Kasumi-1 (cell line): ENCODE data around the gene RPL36AL.

ENCODE experiments used
- DNase-seq, 2 experiments: peaks; one replicate each; lab custom pipeline; 2025; lab: John Stamatoyannopoulos, UW

RPL36AL gene

DNA sequence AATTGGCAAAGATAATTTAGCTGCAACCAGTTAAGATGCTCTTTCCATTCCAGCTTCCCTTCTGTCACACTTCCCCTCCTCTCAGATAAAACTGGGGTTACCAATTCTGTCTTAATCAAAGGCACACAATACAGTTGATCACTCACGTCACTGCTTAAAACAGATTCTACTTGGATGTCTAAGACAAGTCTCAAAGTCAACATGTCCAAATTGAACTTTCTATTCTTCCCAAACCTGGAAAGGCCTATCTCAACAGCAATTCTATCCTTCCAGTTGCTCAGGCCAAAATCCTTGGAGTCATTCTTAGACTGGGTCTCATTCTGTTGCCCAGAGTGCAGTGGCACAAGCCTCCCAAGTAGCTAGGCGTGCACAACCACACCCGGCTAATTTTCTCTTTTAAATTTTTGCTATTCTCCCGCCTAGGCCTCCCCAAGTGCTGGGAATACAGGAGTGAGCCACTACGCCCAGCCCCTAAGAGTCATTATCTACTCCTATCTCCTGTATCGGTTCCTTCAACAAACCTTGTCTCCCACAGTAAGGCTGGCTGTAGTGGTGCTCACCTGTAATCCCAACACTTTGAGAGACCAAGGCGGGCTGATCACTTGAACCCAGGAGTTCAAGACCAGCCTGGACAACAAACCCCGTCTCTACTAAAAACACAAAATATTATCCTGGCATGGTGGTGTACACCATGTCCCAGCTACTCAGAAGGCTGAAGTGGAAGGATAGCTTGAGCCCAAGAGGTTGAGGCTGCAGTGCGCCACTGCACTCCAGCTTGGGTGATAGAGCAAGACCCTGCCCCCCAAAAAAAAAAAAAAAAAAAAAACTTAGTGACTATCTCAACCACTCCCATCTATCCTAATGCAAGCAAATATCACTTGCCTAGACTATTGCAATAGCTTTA lies 39.0 kb downstream of the RPL36AL start:
- DNase-seq, result no peak

DNA sequence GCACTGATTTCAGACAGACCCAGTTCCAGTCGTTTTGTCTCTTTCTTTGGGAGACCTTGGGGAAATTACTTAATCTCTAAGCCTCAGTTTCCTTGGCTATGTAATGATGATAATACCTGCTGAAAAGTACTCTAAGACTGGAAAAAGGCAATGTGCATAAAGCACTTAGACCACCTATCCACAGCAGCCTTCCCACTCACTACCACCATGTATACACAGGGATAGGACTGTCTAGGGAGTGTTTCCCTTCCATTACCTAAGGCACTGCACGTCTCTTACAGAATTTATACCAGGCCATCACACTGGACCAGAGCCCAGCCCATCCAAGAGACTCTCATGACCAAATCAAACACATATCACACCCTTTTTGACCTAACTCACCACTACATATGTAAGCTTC lies 40.6 kb downstream of the RPL36AL start:
- DNase-seq, result no peak

DNA sequence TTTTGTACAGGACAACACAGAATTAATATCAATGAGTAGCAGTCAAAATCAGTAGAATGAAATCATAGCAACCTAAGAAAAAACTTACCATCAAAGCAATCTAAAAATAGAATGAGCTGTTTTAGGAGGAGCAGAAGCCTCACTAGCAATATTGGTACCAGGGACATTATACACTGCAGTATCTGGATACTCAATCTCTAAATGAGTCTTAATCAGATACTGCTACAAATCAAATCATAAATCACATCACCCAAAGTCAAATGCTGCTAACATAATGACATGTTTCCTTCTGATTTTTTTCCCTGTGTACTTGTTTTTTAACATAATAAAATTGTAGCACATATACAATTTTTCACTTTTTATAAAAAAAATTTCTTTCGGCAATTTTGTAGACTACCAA lies 42.3 kb downstream of the RPL36AL start:
- no peak for DNase-seq

DNA sequence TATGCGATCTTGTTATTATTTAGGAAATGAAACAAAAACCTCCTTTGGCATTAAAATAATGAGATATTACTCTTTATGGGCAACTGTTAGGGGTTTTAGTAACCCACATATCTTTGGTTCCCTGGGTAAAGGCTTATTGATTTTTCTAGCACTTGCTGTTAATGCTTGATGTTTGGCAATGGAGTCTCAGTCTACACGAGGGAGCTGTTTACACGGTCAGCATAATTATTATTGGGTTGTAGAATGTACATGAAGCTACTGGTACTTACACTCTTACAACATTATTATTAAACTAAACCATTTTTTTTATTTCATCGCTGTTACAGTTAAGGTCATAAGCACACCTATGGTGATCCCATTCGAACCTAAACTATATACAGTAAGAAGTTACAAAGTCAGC lies 46.4 kb downstream of the RPL36AL start:
- no peak for DNase-seq

GRCh38 chr14:49569281-49569680 lies 51.1 kb downstream of the RPL36AL start:
- DNase-seq, result no peak
